ENCODE data around the gene BCL11A. TPM values are rescaled to one million over a fixed set of nuclear protein-coding genes. Genes with fewer than 3 reads are reported as not detected.

BCL11A gene
- polyA plus RNA-seq, 1 donor from 2014 or later, result 44.0 TPM

- H2AFZ ChIP-seq (ENCODE audit: low read depth, low read length), result no peak overlapping the region
- no peaks in the 10 kb centered on the region for H3K9me2 ChIP-seq (ENCODE audit: insufficient read depth, low read length)
- H3K27ac ChIP-seq (ENCODE audit: low read length), result no peak overlapping the region
- peaks cover 92% of the 10 kb centered on the region for H3K79me2 ChIP-seq (replicated peaks; ENCODE audit: insufficient read depth, low read length)
- H3F3A ChIP-seq (ENCODE audit: insufficient read depth, low read length, poor library complexity, severe bottlenecking), result no peaks in the 10 kb centered on the region
- no peaks in the 10 kb centered on the region for H3K9me3 ChIP-seq (ENCODE audit: low read length)
- H4K20me1 ChIP-seq (ENCODE audit: insufficient read depth), result no peaks in the 10 kb centered on the region
- no peak overlapping the region for H3K9ac ChIP-seq (ENCODE audit: low read length)
- no peaks in the 10 kb centered on the region for H3K27me3 ChIP-seq (ENCODE audit: insufficient read depth, low read depth, low read length)
- H3K4me3 ChIP-seq (ENCODE audit: low read length), result no peak overlapping the region
- no peak for TF ChIP-seq EP300 (conservative IDR thresholded peaks at IDR 0.05; ENCODE audit: poor library complexity, severe bottlenecking)
- TF ChIP-seq TAF1 (IDR thresholded peaks at IDR 0.05; ENCODE audit: low read depth), result no peak
- no peak for TF ChIP-seq CTCF (IDR thresholded peaks at IDR 0.05; ENCODE audit: poor library complexity, severe bottlenecking)
- no peak for TF ChIP-seq POLR2AphosphoS5 (IDR thresholded peaks at IDR 0.05)
- TF ChIP-seq REST (IDR thresholded peaks at IDR 0.05; ENCODE audit: borderline replicate concordance), result no peak
- no peak for TF ChIP-seq SMC3 (conservative IDR thresholded peaks at IDR 0.05; ENCODE audit: poor library complexity)
- TF ChIP-seq RAD21 (conservative IDR thresholded peaks at IDR 0.05), result no peak
- TF ChIP-seq EZH2 (IDR thresholded peaks at IDR 0.05; ENCODE audit: borderline replicate concordance, insufficient read depth, low read length, poor library complexity, severe bottlenecking), result no peak
- TF ChIP-seq MXI1 (conservative IDR thresholded peaks at IDR 0.05; ENCODE audit: poor library complexity, severe bottlenecking), result no peak
- no peaks in the 10 kb centered on the region for H3K36me3 ChIP-seq (ENCODE audit: insufficient read depth, low read length)
- H3K4me2 ChIP-seq (ENCODE audit: low read length), result no peak overlapping the region
These were observed 51.3 kb downstream of the BCL11A start for GRCh38 chr2:60502144-60502543.

- H3K36me3 ChIP-seq (ENCODE audit: insufficient read depth, low read length), result no peaks in the 10 kb centered on the region
- H2AFZ ChIP-seq (ENCODE audit: low read depth, low read length), result no peak overlapping the region
- H3K9ac ChIP-seq (ENCODE audit: low read length), result no peak overlapping the region
- TF ChIP-seq SMC3 (conservative IDR thresholded peaks at IDR 0.05; ENCODE audit: poor library complexity) (no peak), RAD21 (conservative IDR thresholded peaks at IDR 0.05) (no peak), REST (IDR thresholded peaks at IDR 0.05; ENCODE audit: borderline replicate concordance) (no peak), EZH2 (IDR thresholded peaks at IDR 0.05; ENCODE audit: borderline replicate concordance, insufficient read depth, low read length, poor library complexity, severe bottlenecking) (no peak), MXI1 (conservative IDR thresholded peaks at IDR 0.05; ENCODE audit: poor library complexity, severe bottlenecking) (no peak), EP300 (conservative IDR thresholded peaks at IDR 0.05; ENCODE audit: poor library complexity, severe bottlenecking) (no peak), CTCF (IDR thresholded peaks at IDR 0.05; ENCODE audit: poor library complexity, severe bottlenecking) (no peak), TAF1 (IDR thresholded peaks at IDR 0.05; ENCODE audit: low read depth) (no peak), POLR2AphosphoS5 (IDR thresholded peaks at IDR 0.05) (no peak)
- no peaks in the 10 kb centered on the region for H3K27me3 ChIP-seq (ENCODE audit: insufficient read depth, low read depth, low read length)
- H3K4me3 ChIP-seq (ENCODE audit: low read length), result no peak overlapping the region
- no peak overlapping the region for H3K27ac ChIP-seq (ENCODE audit: low read length)
- H3K4me2 ChIP-seq (ENCODE audit: low read length), result no peak overlapping the region
- H3F3A ChIP-seq (ENCODE audit: insufficient read depth, low read length, poor library complexity, severe bottlenecking), result no peaks in the 10 kb centered on the region
- no peaks in the 10 kb centered on the region for H3K9me2 ChIP-seq (ENCODE audit: insufficient read depth, low read length)
- no peaks in the 10 kb centered on the region for H3K9me3 ChIP-seq (ENCODE audit: low read length)
- no peaks in the 10 kb centered on the region for H4K20me1 ChIP-seq (ENCODE audit: insufficient read depth)
- peaks cover 94% of the 10 kb centered on the region for H3K79me2 ChIP-seq (replicated peaks; ENCODE audit: insufficient read depth, low read length)
These were observed 52.6 kb downstream of the BCL11A start for GRCh38 chr2:60500861-60501260.
